ENCODE measurements around the gene TBC1D10A. TPM values are rescaled to one million over a fixed set of nuclear protein-coding genes. Genes with fewer than 3 reads are reported as not detected.

Gene TBC1D10A
- total RNA-seq, 4 donors from 2014 or later, result 38.3 to 49.2 (median 43.0) TPM

GRCh38 chr22:30371321-30371720 is 44.6 kb upstream of the TBC1D10A start:
- DNase-seq (ENCODE audit: low spot score in 2 of 2), result no peak
- WGBS, result 84% methylated on average over 5 of the region's 9 CpGs

DNA sequence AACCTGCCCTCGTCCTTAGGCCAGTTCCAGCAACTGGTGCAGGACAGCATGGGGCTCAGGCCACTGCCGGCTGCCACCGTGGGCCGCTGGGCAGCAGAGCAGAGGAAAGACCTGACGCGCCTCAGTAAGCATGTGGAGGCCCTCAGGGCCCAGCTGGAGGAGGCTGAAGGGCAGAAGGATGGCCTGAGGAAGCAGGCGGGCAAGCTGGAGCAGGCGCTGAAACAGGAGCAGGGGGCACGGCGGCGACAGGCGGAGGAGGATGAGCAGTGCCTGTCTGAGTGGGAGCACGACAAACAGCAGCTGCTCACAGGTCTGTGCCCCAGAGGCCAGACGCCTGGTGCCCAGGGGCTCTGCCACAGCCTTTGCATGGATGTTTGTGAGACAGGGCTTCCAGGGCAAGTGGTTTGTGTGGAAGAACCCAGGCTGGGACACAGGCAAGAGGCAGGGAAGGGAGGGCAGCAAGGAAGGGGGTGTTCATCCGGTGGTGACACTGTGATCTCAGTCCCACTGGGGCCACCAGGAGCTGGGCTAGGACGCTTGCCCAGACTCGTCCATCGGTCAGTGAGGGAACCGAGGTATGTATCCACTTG is 44.0 kb upstream of the TBC1D10A start:
- Histone ChIP-seq H3K36me3 (no peaks in the 10 kb centered on the region), H3K4me1 (no peaks in the 10 kb centered on the region), H3K9me3 (no peaks in the 10 kb centered on the region), H3K27ac (no peak overlapping the region), H3K27me3 (no peaks in the 10 kb centered on the region), H3K4me3 (no peak overlapping the region)
- 77% methylated on average over 19 of the region's 19 CpGs for WGBS
- TF ChIP-seq POLR2AphosphoS5 (IDR thresholded peaks at IDR 0.05) (no peak), POLR2A (IDR thresholded peaks at IDR 0.05) (no peak), EP300 (IDR thresholded peaks at IDR 0.05) (no peak)
- TF ChIP-seq, protein P1, sequence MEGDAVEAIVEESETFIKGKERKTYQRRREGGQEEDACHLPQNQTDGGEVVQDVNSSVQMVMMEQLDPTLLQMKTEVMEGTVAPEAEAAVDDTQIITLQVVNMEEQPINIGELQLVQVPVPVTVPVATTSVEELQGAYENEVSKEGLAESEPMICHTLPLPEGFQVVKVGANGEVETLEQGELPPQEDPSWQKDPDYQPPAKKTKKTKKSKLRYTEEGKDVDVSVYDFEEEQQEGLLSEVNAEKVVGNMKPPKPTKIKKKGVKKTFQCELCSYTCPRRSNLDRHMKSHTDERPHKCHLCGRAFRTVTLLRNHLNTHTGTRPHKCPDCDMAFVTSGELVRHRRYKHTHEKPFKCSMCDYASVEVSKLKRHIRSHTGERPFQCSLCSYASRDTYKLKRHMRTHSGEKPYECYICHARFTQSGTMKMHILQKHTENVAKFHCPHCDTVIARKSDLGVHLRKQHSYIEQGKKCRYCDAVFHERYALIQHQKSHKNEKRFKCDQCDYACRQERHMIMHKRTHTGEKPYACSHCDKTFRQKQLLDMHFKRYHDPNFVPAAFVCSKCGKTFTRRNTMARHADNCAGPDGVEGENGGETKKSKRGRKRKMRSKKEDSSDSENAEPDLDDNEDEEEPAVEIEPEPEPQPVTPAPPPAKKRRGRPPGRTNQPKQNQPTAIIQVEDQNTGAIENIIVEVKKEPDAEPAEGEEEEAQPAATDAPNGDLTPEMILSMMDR (IDR thresholded peaks at IDR 0.05), result no peak
- no peak for DNase-seq (ENCODE audit: low spot score in 2 of 2)

More at GRCh38 chr22:30371321-30371720, 44.6 kb upstream of the TBC1D10A start:
- no peak for TF ChIP-seq POLR2A (IDR thresholded peaks at IDR 0.05)
- TF ChIP-seq EP300 (IDR thresholded peaks at IDR 0.05), result no peak
- no peak for TF ChIP-seq POLR2AphosphoS5 (IDR thresholded peaks at IDR 0.05)
- TF ChIP-seq, protein P1 (IDR thresholded peaks at IDR 0.05), result no peak
- Histone ChIP-seq H3K27me3 (no peaks in the 10 kb centered on the region), H3K4me3 (no peak overlapping the region), H3K4me1 (no peaks in the 10 kb centered on the region), H3K9me3 (no peaks in the 10 kb centered on the region), H3K27ac (no peak overlapping the region), H3K36me3 (no peaks in the 10 kb centered on the region)

DNA sequence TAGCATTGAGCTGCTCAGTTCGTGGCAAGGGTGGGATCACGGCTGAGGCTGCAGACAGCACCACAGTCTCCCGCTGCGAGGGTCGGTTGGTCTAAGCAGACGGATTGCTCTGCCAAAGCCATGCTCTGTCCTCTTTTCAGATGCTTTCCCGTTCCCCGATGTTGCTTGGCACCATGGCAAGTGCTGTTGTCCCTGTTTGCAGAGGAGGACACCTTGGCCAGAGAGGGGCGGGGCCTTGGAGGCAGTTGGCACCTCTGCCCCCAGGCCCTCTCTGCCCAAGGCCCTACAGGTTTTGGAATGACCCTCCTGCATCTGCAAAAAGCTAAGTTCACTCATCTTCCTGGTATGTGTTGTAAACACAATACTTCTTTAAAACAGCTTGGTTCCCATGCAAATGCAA is 41.7 kb upstream of the TBC1D10A start:
- no peaks in the 10 kb centered on the region for H3K9me3 ChIP-seq
- no peak overlapping the region for H3K4me3 ChIP-seq
- WGBS, result 88% methylated on average over 8 of the region's 9 CpGs
- no peaks in the 10 kb centered on the region for H3K4me1 ChIP-seq
- no peaks in the 10 kb centered on the region for H3K27me3 ChIP-seq
- H3K36me3 ChIP-seq, result no peaks in the 10 kb centered on the region
- H3K27ac ChIP-seq, result no peak overlapping the region
- TF ChIP-seq POLR2AphosphoS5 (IDR thresholded peaks at IDR 0.05) (no peak), POLR2A (IDR thresholded peaks at IDR 0.05) (no peak), EP300 (IDR thresholded peaks at IDR 0.05) (no peak)
- TF ChIP-seq, protein P1 (IDR thresholded peaks at IDR 0.05), result no peak
- no peak for DNase-seq (ENCODE audit: low spot score in 2 of 2)

DNA sequence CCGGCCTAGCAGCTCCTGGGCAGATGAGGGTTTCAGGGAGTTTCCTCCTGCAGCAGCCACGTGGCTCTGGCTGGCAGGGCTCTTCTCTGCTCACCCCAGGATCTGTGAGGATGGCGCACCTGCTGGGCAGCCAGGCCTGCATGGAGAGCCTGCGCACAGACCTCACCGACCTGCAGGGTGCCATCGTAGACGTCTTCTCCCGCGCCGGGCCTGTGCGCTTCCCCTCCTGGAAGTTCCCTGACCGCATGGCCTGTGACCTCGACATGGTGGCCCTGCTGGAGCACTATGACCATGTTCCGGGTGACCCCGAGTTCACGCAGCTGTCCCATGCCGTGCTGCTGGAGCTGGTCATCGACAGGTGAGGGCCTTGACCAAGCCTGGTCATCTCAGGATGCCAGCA is 39.1 kb upstream of the TBC1D10A start:
- 100% methylated on average over 2 of the region's 18 CpGs for WGBS
- Histone ChIP-seq H3K27ac (no peak overlapping the region), H3K36me3 (no peaks in the 10 kb centered on the region), H3K27me3 (no peaks in the 10 kb centered on the region), H3K4me1 (no peaks in the 10 kb centered on the region), H3K9me3 (no peaks in the 10 kb centered on the region), H3K4me3 (no peak overlapping the region)
- no peak for TF ChIP-seq POLR2A (IDR thresholded peaks at IDR 0.05)
- TF ChIP-seq POLR2AphosphoS5 (IDR thresholded peaks at IDR 0.05), result no peak
- TF ChIP-seq, protein P1 (IDR thresholded peaks at IDR 0.05), result no peak
- no peak for DNase-seq (ENCODE audit: low spot score in 2 of 2)

DNA sequence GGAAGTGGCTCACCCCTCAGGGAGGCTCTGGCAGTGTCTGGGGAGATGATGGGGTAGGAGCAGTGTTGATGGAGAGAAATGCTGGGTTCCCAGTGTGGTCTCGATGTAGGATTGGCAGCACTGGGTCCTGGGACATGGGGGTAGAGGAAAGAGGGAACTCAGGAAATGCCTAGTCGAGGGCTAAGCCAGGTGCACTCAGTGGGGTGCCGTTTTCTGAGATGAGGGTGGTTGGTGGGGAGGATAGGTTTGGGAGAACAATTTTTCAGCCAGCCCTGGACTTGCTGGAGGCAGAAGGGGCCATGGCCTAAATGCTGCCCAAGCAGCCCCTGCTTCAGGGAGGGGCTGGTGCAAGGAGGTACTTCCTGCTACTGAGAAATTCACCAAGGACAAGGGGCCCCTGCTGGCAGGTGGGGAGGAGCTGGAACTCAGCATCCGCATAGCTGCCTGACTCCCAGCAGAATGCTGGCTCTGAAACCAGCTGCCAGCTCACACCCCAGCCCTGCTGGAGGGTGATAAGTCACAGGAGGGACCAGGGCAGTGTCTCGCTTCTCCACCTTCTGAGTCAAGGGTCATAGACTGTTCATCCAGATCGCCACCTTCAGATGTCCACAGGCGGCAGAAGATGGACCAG is 36.0 kb upstream of the TBC1D10A start:
- Histone ChIP-seq H3K4me3 (no peak overlapping the region), H3K27me3 (no peaks in the 10 kb centered on the region), H3K36me3 (no peaks in the 10 kb centered on the region), H3K4me1 (peaks cover under 1% of the 10 kb centered on the region), H3K27ac (no peak overlapping the region), H3K9me3 (no peaks in the 10 kb centered on the region)
- WGBS, result 87% methylated on average over 6 of the region's 7 CpGs
- TF ChIP-seq EP300 (IDR thresholded peaks at IDR 0.05), result no peak
- no peak for TF ChIP-seq POLR2A (IDR thresholded peaks at IDR 0.05)
- TF ChIP-seq POLR2AphosphoS5 (IDR thresholded peaks at IDR 0.05), result no peak
- TF ChIP-seq, protein P1 (IDR thresholded peaks at IDR 0.05), result no peak
- no peak for DNase-seq (ENCODE audit: low spot score in 2 of 2)
